ENCODE results near the gene LRRC51. TPM values are rescaled to one million over a fixed set of nuclear protein-coding genes. Genes with fewer than 3 reads are reported as not detected.
A peak's percentile ranks its signal among the peaks of the same experiment; 100 is the strongest.

Gene LRRC51
- total RNA-seq, 4 donors from 2014 or later = 5.1 to 77.4 (median 6.7) TPM

DNA sequence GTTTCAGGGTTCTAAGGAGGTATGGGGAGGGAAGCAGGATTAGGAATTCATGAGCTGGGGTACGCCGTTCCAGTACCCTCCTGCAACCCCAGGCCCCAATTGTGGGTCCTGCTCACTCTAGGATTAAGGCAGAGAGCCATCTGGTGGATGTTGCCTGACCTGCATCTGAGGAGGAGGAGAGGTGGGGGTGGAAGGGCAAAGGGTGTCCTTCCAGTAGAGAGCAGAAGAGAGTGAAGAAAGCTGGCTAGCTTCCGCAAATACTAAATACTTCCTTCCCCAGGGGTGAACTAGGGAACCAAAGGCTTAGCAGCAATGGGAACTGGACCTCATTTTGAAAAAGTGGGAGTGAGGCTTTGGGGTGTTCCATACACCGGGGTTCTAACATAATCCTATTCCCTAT lies 10.6 kb downstream of the LRRC51 start:
- H3K36me3 ChIP-seq = peaks cover 0 to 2% (median 0%) of the 10 kb centered on the region in 4 donors
- intact Hi-C loops (cut with DNase I; ENCODE audit: low total_unique reads) = loop anchor here (1.0 kb wide), 1 partner anchor 66 kb away; no protein-coding TSS in a partner anchor
- 32 to 38% methylated on average over 4 of the region's 4 CpGs for WGBS, 2 donors (ENCODE audit: low coverage in 1 of 2)

DNA sequence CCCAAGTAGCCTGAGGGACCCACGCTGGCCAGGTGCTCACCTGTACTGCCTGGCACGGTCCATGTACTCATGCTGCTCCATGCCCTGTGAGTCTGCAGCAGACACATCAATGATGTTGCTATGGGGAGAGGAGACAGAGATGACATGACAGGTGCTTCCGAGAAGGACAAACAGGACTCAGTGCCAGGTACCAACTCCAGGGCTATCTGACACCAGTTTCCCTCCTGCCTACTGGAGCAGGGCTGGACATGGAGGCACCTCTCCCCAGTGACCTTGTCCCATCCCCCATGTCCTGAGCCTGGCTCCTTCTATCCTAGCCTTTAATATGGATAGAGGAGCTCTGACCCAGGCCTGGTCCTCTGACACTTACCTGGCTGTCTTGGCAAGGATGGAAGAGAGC lies 18.1 kb downstream of the LRRC51 start:
- 96% methylated on average over 3 of the region's 3 CpGs; no CpG with 5 or more reads in 1 of the 2 donors for WGBS, 2 donors (ENCODE audit: low coverage in 1 of 2)

More for the DNA sequence above, 10.6 kb downstream of the LRRC51 start:
- Histone ChIP-seq H3K9me3 (no peaks in the 10 kb centered on the region), H3K4me3 (no peak overlapping the region), H3K27me3 (no peaks in the 10 kb centered on the region), H3K27ac (peak overlapping the region; percentile 27 to 68 (median 51)), H3K4me1 (peaks cover 0 to 16% (median 8%) of the 10 kb centered on the region in 4 donors)
- TF ChIP-seq POLR2AphosphoS5 (IDR thresholded peaks at IDR 0.05) (peak in 2 of 3 donors; percentile 30 to 39), POLR2A (IDR thresholded peaks at IDR 0.05) (no peak), EP300 (IDR thresholded peaks at IDR 0.05; ENCODE audit: low read depth) (no peak)
- TF ChIP-seq, protein P1, sequence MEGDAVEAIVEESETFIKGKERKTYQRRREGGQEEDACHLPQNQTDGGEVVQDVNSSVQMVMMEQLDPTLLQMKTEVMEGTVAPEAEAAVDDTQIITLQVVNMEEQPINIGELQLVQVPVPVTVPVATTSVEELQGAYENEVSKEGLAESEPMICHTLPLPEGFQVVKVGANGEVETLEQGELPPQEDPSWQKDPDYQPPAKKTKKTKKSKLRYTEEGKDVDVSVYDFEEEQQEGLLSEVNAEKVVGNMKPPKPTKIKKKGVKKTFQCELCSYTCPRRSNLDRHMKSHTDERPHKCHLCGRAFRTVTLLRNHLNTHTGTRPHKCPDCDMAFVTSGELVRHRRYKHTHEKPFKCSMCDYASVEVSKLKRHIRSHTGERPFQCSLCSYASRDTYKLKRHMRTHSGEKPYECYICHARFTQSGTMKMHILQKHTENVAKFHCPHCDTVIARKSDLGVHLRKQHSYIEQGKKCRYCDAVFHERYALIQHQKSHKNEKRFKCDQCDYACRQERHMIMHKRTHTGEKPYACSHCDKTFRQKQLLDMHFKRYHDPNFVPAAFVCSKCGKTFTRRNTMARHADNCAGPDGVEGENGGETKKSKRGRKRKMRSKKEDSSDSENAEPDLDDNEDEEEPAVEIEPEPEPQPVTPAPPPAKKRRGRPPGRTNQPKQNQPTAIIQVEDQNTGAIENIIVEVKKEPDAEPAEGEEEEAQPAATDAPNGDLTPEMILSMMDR (IDR thresholded peaks at IDR 0.05) = peak; percentile 81 to 96 (median 89)
- in situ Hi-C loops (cut with MboI; ENCODE audit: low pct_ligation_motif_present in 1 of 4, low pct_unique_long_range_greater_than_20kb in 1 of 4, low sequenced_read_pairs in 3 of 4) = loop anchor here in 3 of 4 donors (5.0 to 10.0 kb wide), 2 partner anchors 66 to 69 kb away; no protein-coding TSS in a partner anchor
- DNase-seq = peak; percentile 82

GRCh38 chr11:72100009-72100408 lies 19.4 kb downstream of the LRRC51 start:
- H3K27ac ChIP-seq = no peak overlapping the region
- TF ChIP-seq POLR2A (IDR thresholded peaks at IDR 0.05) (no peak), POLR2AphosphoS5 (IDR thresholded peaks at IDR 0.05) (no peak)
- in situ Hi-C loops (cut with MboI; ENCODE audit: low pct_ligation_motif_present in 1 of 4, low pct_unique_long_range_greater_than_20kb in 1 of 4, low sequenced_read_pairs in 3 of 4) = no loop called here
- intact Hi-C loops (cut with DNase I; ENCODE audit: low total_unique reads) = no loop called here
- peaks cover 0 to 34% (median 10%) of the 10 kb centered on the region in 4 donors for H3K36me3 ChIP-seq
- H3K4me3 ChIP-seq = no peak overlapping the region
- peaks cover 8 to 36% (median 28%) of the 10 kb centered on the region in 4 donors for H3K4me1 ChIP-seq
- H3K27me3 ChIP-seq = no peaks in the 10 kb centered on the region
- H3K9me3 ChIP-seq = no peaks in the 10 kb centered on the region
- no peak for DNase-seq
- WGBS, 2 donors (ENCODE audit: low coverage in 1 of 2) = 84% methylated on average over 3 of the region's 3 CpGs; no CpG with 5 or more reads in 1 of the 2 donors

More for the DNA sequence above, 18.1 kb downstream of the LRRC51 start:
- in situ Hi-C loops (cut with MboI; ENCODE audit: low pct_ligation_motif_present in 1 of 4, low pct_unique_long_range_greater_than_20kb in 1 of 4, low sequenced_read_pairs in 3 of 4) = loop anchor here in 2 of 4 donors (10.0 kb wide), 1 partner anchor 74 kb away; no protein-coding TSS in a partner anchor
- intact Hi-C loops (cut with DNase I; ENCODE audit: low total_unique reads) = no loop called here
- DNase-seq = no peak
- H3K27me3 ChIP-seq = no peaks in the 10 kb centered on the region
- peaks cover 0 to 34% (median 10%) of the 10 kb centered on the region in 4 donors for H3K36me3 ChIP-seq
- H3K4me3 ChIP-seq = no peak overlapping the region
- no peaks in the 10 kb centered on the region for H3K9me3 ChIP-seq
- peaks cover 8 to 32% (median 27%) of the 10 kb centered on the region in 4 donors for H3K4me1 ChIP-seq
- TF ChIP-seq EP300 (IDR thresholded peaks at IDR 0.05; ENCODE audit: low read depth) (no peak), POLR2AphosphoS5 (IDR thresholded peaks at IDR 0.05) (no peak), POLR2A (IDR thresholded peaks at IDR 0.05) (no peak)
- TF ChIP-seq, protein P1 (IDR thresholded peaks at IDR 0.05) = no peak
- no peak overlapping the region for H3K27ac ChIP-seq

DNA sequence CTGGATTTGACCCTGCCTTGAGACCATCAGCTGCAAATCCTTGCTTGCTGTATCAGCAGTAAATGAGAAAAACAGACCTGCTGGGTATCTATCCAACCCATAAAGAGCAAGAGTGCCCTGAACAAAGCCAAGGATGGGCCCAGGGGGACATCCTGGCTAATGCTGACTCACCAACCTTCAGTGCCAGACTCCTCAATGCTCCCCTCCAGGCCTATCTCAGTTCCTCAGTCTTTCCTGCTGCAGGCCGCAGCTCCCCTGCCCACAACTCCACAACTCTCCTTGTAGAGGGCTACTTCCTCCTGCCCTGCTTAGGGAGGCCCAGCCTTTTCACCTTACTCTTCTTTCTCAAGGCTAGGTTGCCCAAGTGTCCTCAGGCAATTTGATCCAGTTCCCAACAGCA lies 19.8 kb downstream of the LRRC51 start:
- H3K9me3 ChIP-seq = no peaks in the 10 kb centered on the region
- no peak for TF ChIP-seq EP300 (IDR thresholded peaks at IDR 0.05; ENCODE audit: low read depth)
- TF ChIP-seq, protein P1 (IDR thresholded peaks at IDR 0.05) = no peak
- no peak for TF ChIP-seq POLR2AphosphoS5 (IDR thresholded peaks at IDR 0.05)
- no peak for TF ChIP-seq POLR2A (IDR thresholded peaks at IDR 0.05)
- no peak overlapping the region for H3K27ac ChIP-seq
- no peak overlapping the region for H3K4me3 ChIP-seq
- intact Hi-C loops (cut with DNase I; ENCODE audit: low total_unique reads) = no loop called here
- in situ Hi-C loops (cut with MboI; ENCODE audit: low pct_ligation_motif_present in 1 of 4, low pct_unique_long_range_greater_than_20kb in 1 of 4, low sequenced_read_pairs in 3 of 4) = no loop called here
- no peak for DNase-seq
- peaks cover 0 to 34% (median 10%) of the 10 kb centered on the region in 4 donors for H3K36me3 ChIP-seq
- peaks cover 8 to 36% (median 28%) of the 10 kb centered on the region in 4 donors for H3K4me1 ChIP-seq
- H3K27me3 ChIP-seq = no peaks in the 10 kb centered on the region
- WGBS, 2 donors (ENCODE audit: low coverage in 1 of 2) = 83% methylated on average over 1 of the region's 1 CpG; no CpG with 5 or more reads in 1 of the 2 donors

All from transverse colon (tissue), 4 donors.